Mesenchymal stem cell (in vitro differentiated cells and primary cell): ENCODE results near the gene RCHY1.
"Not testable (repeated sequence)": the region's sequence is repeated elsewhere in the genome, so short reads cannot be mapped to it uniquely, and the experiment has no call there.

Experiments
- DNase-seq: peaks from one replicate; pipeline ENCODE4 v3.0.0-alpha.2; 2013
- H2AFZ ChIP-seq: one replicate; pipeline ENCODE4 v1.6.1; 2013; ENCODE audit warnings: low read depth, mild to moderate bottlenecking, control low read depth, inconsistent platforms, low read length, moderate library complexity
- H2AK5ac ChIP-seq: 2 replicates; pipeline ENCODE4 v1.6.1; 2013; ENCODE audit warnings: low read length, moderate library complexity, mild to moderate bottlenecking, inconsistent platforms; ENCODE audit not compliant: severe bottlenecking
- H2BK120ac ChIP-seq: one replicate; pipeline ENCODE4 v1.6.1; 2013; ENCODE audit warnings: low read depth, mild to moderate bottlenecking, inconsistent platforms, low read length, moderate library complexity
- H2BK12ac ChIP-seq, 2 experiments: one replicate each; pipeline ENCODE4 v1.6.1; 2013; ENCODE audit warnings: inconsistent platforms in 2 of 2, low read length in 2 of 2, mild to moderate bottlenecking in 2 of 2, moderate library complexity in 2 of 2, control low read depth in 1 of 2
- H2BK15ac ChIP-seq: one replicate; pipeline ENCODE4 v1.6.1; 2013; ENCODE audit warnings: mild to moderate bottlenecking, low read depth, inconsistent platforms; ENCODE audit not compliant: poor library complexity, severe bottlenecking
- H2BK5ac ChIP-seq: 2 replicates; pipeline ENCODE4 v1.6.1; 2013; ENCODE audit warnings: low read depth, mild to moderate bottlenecking, low read length, control low read depth, inconsistent platforms; ENCODE audit not compliant: poor library complexity, severe bottlenecking
- H3K14ac ChIP-seq, 2 experiments: one replicate each; pipeline ENCODE4 v1.6.1; 2013; ENCODE audit warnings: inconsistent platforms in 2 of 2, low read length in 2 of 2, control low read depth in 1 of 2, mild to moderate bottlenecking in 1 of 2, moderate library complexity in 1 of 2
- H3K18ac ChIP-seq, 2 experiments: one replicate each; pipeline ENCODE4 v1.6.1; 2013; ENCODE audit warnings: inconsistent platforms in 2 of 2, low read length in 2 of 2, control low read depth in 1 of 2, low read depth in 1 of 2, mild to moderate bottlenecking in 1 of 2
- H3K23ac ChIP-seq, 2 experiments: one replicate each; pipeline ENCODE4 v1.6.1; 2013; ENCODE audit warnings: inconsistent platforms in 2 of 2, low read length in 2 of 2, mild to moderate bottlenecking in 2 of 2, moderate library complexity in 2 of 2, control low read depth in 1 of 2
- H3K27ac ChIP-seq: 2 replicates; pipeline ENCODE4 v1.5.1; 2013; ENCODE audit warnings: mild to moderate bottlenecking, moderate library complexity, low read length, control low read depth, inconsistent platforms; ENCODE audit not compliant: poor library complexity, severe bottlenecking
- H3K27me3 ChIP-seq, 2 experiments: 2 replicates each; pipeline versions ENCODE4 v1.6.1 to v1.7.0; 2013; ENCODE audit warnings: low read length in 2 of 2, mild to moderate bottlenecking in 2 of 2, moderate library complexity in 2 of 2, control low read depth in 1 of 2, inconsistent platforms in 1 of 2; ENCODE audit not compliant: control insufficient read depth in 1 of 2, insufficient read depth in 1 of 2
- H3K36me3 ChIP-seq, 2 experiments: 2 replicates each; pipeline versions ENCODE4 v1.6.1 to v1.7.0; 2013; ENCODE audit warnings: low read length in 2 of 2, control low read depth in 1 of 2, inconsistent platforms in 1 of 2, low read depth in 1 of 2, mild to moderate bottlenecking in 1 of 2; ENCODE audit not compliant: insufficient read depth in 2 of 2, control insufficient read depth in 1 of 2
- H3K4ac ChIP-seq, 2 experiments: one replicate each; pipeline ENCODE4 v1.6.1; 2013; ENCODE audit warnings: inconsistent platforms in 2 of 2, low read length in 2 of 2, mild to moderate bottlenecking in 2 of 2, moderate library complexity in 2 of 2, control low read depth in 1 of 2, low read depth in 1 of 2
- H3K4me1 ChIP-seq: 2 replicates; pipeline ENCODE4 v1.6.1; 2013; ENCODE audit warnings: low read depth, low read length, control low read depth; ENCODE audit not compliant: control insufficient read depth, insufficient read depth
- H3K4me2 ChIP-seq: 2 replicates; pipeline ENCODE4 v1.6.1; 2013; ENCODE audit warnings: low read length, mild to moderate bottlenecking, inconsistent platforms; ENCODE audit not compliant: poor library complexity, severe bottlenecking
- H3K4me3 ChIP-seq, 2 experiments: 2 replicates each; pipeline versions ENCODE4 v1.5.1 to v1.7.0; 2013; ENCODE audit warnings: low read length in 2 of 2, mild to moderate bottlenecking in 2 of 2, control low read depth in 1 of 2, low read depth in 1 of 2; ENCODE audit not compliant: insufficient read depth in 1 of 2
- H3K79me1 ChIP-seq: replicated peaks from 2 replicates; pipeline ENCODE4 v1.6.1; 2013; ENCODE audit warnings: mild to moderate bottlenecking, control low read depth, low read length, inconsistent platforms; ENCODE audit not compliant: poor library complexity, severe bottlenecking
- H3K9ac ChIP-seq: 2 replicates; pipeline ENCODE4 v1.7.0; 2013; ENCODE audit warnings: mild to moderate bottlenecking, low read length, moderate library complexity
- H3K9me3 ChIP-seq: 2 replicates; pipeline ENCODE4 v1.7.0; 2013; ENCODE audit warnings: mild to moderate bottlenecking, low read length; ENCODE audit not compliant: control insufficient read depth
- H4K8ac ChIP-seq: one replicate; pipeline ENCODE4 v1.6.1; 2013; ENCODE audit warnings: inconsistent platforms, mild to moderate bottlenecking, low read length, moderate library complexity
- H4K91ac ChIP-seq: one replicate; pipeline ENCODE4 v1.6.1; 2013; ENCODE audit warnings: mild to moderate bottlenecking, low read length, inconsistent platforms
- WGBS: methylation state at CpG from one replicate; pipeline ENCODE4 v1.1.7; 2013; ENCODE audit warnings: mixed read lengths; 5-methylcytosine and 5-hydroxymethylcytosine counted together

The RCHY1 gene

DNA sequence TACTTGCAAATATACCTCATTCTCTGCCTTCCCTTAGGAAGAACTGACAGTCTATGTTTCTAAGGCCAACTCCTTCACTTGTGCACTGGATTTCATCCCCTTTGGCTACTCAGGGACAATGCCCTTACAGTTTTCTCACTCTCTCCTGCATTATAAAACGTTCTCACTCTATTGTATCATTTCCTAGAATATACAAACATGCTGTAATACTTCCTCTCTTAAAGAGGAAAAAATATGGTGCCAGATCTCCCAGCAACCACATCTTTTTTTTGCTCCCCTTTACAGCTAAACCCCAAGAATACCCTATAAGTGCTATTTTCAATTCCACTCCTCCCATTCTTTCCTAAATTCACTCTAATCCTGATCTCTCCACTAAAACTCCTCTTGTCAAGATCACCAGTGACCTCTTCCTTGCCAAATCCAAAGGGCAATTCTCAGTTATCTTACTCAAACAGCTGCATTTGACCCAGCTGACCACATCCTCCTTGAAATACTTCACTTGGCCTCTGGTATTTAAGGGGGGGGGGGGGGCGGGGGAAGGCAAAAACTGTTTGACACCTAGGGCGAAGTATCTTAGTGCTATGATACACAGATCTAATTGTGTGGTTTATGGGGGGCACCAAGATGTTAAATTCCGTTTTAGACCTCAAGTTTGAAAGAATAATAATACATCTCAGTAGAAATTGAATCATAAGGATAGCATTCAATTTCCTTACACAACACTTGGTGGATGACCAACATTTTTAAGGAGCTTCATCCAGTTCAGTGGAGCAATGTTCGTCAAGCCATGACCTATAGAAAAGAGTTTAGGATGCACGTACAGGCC, 1.6 kb downstream of the RCHY1 start:
- peak overlapping the region in 1 of 2 experiments; percentile 98 for H3K4me3 ChIP-seq
- peak overlapping the region in 1 of 2 experiments; percentile 24 for H2BK12ac ChIP-seq
- no peak overlapping the region for H4K91ac ChIP-seq
- H3K23ac ChIP-seq = no peak overlapping the region
- H2AFZ ChIP-seq = no peak overlapping the region
- WGBS = 38% methylated on average over 3 of the region's 6 CpGs
- no peaks in the 10 kb centered on the region for H3K27me3 ChIP-seq
- peak overlapping the region; percentile 69 for H3K4me2 ChIP-seq
- no peaks in the 10 kb centered on the region for H3K9me3 ChIP-seq
- H2AK5ac ChIP-seq = no peak overlapping the region
- H2BK15ac ChIP-seq = no peak overlapping the region
- peaks cover 3% of the 10 kb centered on the region for H3K79me1 ChIP-seq
- peak overlapping the region; percentile 99 for H3K9ac ChIP-seq
- no peak overlapping the region for H4K8ac ChIP-seq
- no peak overlapping the region for H3K18ac ChIP-seq
- H3K14ac ChIP-seq = no peak overlapping the region
- peak overlapping the region; percentile 81 for H3K27ac ChIP-seq
- peaks cover 2% of the 10 kb centered on the region for H3K4me1 ChIP-seq
- DNase-seq = peak; percentile 57
- H3K36me3 ChIP-seq = peaks cover 0 to 26% of the 10 kb centered on the region in 2 experiments
- no peak overlapping the region for H3K4ac ChIP-seq
- no peak overlapping the region for H2BK120ac ChIP-seq
- no peak overlapping the region for H2BK5ac ChIP-seq

DNA sequence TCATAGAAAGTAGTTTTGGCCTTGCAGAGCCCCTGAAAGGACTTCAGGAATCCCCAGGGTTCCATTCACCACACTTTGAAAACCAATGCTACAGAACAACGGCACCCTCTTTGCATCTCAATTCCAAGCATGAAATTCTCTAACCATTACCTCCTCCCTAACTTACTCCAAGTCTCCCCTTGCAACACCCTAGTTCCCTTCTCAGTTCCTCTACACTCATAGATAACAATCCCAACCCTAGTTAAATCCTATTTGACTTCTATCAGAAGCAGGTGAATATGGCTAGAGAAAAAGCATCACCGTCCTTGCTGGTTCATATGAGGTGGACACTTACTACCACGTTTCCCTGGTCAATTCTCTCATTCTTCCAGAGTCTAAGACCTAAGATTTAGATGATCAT, 2.4 kb downstream of the RCHY1 start:
- H4K8ac ChIP-seq = no peak overlapping the region
- H2BK15ac ChIP-seq = no peak overlapping the region
- no peak overlapping the region for H3K27ac ChIP-seq
- no peaks in the 10 kb centered on the region for H3K27me3 ChIP-seq
- peak overlapping the region; percentile 59 for H3K9ac ChIP-seq
- H3K4me2 ChIP-seq = peak overlapping the region; percentile 41
- no peak overlapping the region for H3K23ac ChIP-seq
- no peak overlapping the region for H2BK5ac ChIP-seq
- H2AK5ac ChIP-seq = no peak overlapping the region
- no peak overlapping the region for H4K91ac ChIP-seq
- peaks cover 3% of the 10 kb centered on the region for H3K79me1 ChIP-seq
- no peak overlapping the region for H2AFZ ChIP-seq
- H3K9me3 ChIP-seq = no peaks in the 10 kb centered on the region
- peaks cover 2% of the 10 kb centered on the region for H3K4me1 ChIP-seq
- H2BK12ac ChIP-seq = no peak overlapping the region
- no peak overlapping the region for H3K14ac ChIP-seq
- H3K18ac ChIP-seq = peak overlapping the region in 1 of 2 experiments; percentile 0
- no peak overlapping the region for H3K4ac ChIP-seq
- peaks cover 0 to 26% of the 10 kb centered on the region in 2 experiments for H3K36me3 ChIP-seq
- WGBS = 47% methylated on average over 3 of the region's 3 CpGs
- DNase-seq = peak; percentile 25
- H3K4me3 ChIP-seq = peak overlapping the region in 1 of 2 experiments; percentile 98
- no peak overlapping the region for H2BK120ac ChIP-seq

DNA sequence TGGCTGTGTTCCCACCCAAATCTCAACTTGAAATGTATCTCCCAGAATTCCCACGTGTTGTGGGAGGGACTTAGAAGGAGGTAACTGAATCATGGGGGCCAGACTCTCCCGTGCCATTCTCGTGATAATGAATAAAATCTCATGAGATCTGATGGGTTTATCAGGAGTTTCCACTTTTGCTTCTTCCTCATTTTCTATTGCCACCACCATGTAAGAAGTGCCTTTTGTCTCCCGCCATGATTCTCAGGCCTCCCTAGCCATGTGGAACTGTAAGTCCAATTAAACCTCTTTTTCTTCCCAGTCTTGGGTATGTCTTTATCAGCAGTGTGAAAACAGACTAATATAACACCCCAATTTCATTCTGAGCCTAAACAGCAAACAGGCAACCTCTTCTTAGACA, 4.6 kb downstream of the RCHY1 start:
- H3K4ac ChIP-seq, H3K27ac ChIP-seq, H2AFZ ChIP-seq, H3K4me1 ChIP-seq, H2BK5ac ChIP-seq, H3K9me3 ChIP-seq, H4K91ac ChIP-seq, H3K23ac ChIP-seq, H3K18ac ChIP-seq, H2BK120ac ChIP-seq, H3K4me2 ChIP-seq, DNase-seq, H4K8ac ChIP-seq, H3K27me3 ChIP-seq, H3K79me1 ChIP-seq, H3K9ac ChIP-seq, H2BK15ac ChIP-seq, H3K14ac ChIP-seq, H2AK5ac ChIP-seq, H2BK12ac ChIP-seq, H3K4me3 ChIP-seq: not testable (repeated sequence)
- H3K36me3 ChIP-seq = peaks cover 2 to 34% of the 10 kb centered on the region in 2 experiments
- WGBS = 95% methylated on average over 4 of the region's 4 CpGs

DNA sequence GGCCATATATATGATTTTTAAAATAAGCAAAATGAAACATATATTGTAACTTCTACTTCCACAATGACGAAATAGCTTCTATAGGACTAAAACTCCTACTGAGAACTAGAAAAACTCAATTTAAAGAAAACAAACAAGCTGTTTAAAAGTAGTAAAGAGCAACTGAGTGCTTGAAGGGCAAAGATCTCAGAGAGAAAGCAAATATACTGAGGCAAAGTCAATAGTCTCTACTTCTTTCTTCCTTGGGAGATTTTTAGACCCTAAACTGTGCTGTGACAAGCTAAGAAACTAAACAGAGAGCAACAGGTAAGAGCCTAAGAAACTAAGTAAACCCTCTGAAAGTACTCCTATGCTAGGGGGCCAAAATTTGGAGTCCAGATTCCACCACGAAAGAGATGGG, 8.6 kb downstream of the RCHY1 start:
- H2AK5ac ChIP-seq = no peak overlapping the region
- H2BK15ac ChIP-seq = no peak overlapping the region
- peaks cover 3% of the 10 kb centered on the region for H3K79me1 ChIP-seq
- peaks cover 5 to 61% of the 10 kb centered on the region in 2 experiments for H3K36me3 ChIP-seq
- no peak overlapping the region for H3K4me3 ChIP-seq
- no peak for DNase-seq
- no peaks in the 10 kb centered on the region for H3K27me3 ChIP-seq
- H3K23ac ChIP-seq = no peak overlapping the region
- H3K9me3 ChIP-seq = no peaks in the 10 kb centered on the region
- H3K4me2 ChIP-seq = no peak overlapping the region
- H2BK12ac ChIP-seq = no peak overlapping the region
- 100% methylated on average over 1 of the region's 2 CpGs for WGBS
- no peak overlapping the region for H3K18ac ChIP-seq
- no peak overlapping the region for H3K4ac ChIP-seq
- no peak overlapping the region for H2BK5ac ChIP-seq
- H3K4me1 ChIP-seq = no peaks in the 10 kb centered on the region
- H3K27ac ChIP-seq = no peak overlapping the region
- no peak overlapping the region for H2BK120ac ChIP-seq
- no peak overlapping the region for H4K91ac ChIP-seq
- H4K8ac ChIP-seq = no peak overlapping the region
- H3K9ac ChIP-seq = no peak overlapping the region
- no peak overlapping the region for H2AFZ ChIP-seq
- no peak overlapping the region for H3K14ac ChIP-seq
